DMS53 treated with DMSO at 0.1 percent for 48 hours (cell line): ENCODE measurements around the gene NR1H3.
"Not testable (repeated sequence)": the region's sequence is repeated elsewhere in the genome, so short reads cannot be mapped to it uniquely, and the experiment has no call there.

Experiments
- DNase-seq: peaks from one replicate; lab custom pipeline; 2025; ENCODE audit not compliant: unreplicated experiment; lab: John Stamatoyannopoulos, UW

NR1H3 gene

GRCh38 chr11:47302853-47303252 lies 45.1 kb downstream of the NR1H3 start:
- DNase-seq: no peak

DNA sequence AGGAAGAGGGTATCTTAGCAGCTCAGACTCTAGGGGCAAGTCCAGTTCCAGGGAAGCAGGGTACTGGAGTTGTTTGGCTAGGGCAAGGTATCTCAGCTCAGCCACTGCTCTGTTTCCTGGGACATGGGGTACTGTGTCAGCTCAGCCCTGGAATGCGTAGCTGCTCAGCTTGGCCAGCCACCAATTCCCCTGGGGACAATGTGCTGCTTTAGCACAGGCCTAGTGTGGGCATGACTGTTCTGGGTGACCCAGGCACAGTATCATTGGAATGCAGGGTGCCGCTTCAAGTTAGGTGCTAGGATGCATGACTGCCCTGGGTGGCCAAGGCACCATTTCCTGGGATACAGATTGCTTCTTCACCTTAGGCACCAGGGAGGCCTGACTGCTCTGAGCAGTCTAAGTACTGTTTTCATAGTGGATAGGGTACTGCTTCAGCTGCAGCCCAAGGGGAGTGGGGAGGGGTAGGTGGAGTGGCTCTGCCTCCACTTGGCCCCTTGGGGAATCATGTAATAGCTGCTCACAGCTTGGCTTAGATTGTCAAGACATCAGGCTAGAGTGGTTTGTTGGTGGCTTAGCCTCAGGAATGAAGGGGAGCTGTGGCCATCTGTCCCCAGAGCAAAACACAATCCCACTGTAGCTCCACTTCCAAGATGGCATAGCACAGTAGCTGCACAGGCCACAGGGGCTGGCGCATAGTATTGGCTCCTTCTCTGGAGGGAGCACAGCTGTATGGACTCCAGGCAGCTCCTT lies 48.1 kb downstream of the NR1H3 start:
- DNase-seq: no peak

DNA sequence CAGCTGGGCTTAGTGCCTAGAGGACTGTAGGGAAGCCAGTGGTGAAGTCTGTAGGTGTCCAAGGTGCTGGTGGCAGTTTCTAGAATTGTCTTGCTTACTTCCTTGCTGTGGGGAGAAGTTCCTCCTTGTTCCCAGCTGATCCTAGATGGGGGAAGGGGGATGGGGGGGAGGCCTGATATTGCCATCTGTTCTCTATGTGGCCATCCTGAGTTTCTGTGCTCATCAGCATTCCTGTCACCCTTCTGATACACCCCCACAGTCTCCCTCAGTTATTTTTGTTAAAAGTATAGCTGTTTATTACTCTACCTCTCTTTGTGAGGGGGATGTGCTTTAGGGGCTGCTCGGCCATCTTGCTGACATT lies 48.7 kb downstream of the NR1H3 start:
- no peak for DNase-seq

- no peak for DNase-seq
Measured at GRCh38 chr11:47308050-47308823, 50.4 kb downstream of the NR1H3 start.

GRCh38 chr11:47314992-47315391 lies 57.2 kb downstream of the NR1H3 start:
- DNase-seq: no peak

DNA sequence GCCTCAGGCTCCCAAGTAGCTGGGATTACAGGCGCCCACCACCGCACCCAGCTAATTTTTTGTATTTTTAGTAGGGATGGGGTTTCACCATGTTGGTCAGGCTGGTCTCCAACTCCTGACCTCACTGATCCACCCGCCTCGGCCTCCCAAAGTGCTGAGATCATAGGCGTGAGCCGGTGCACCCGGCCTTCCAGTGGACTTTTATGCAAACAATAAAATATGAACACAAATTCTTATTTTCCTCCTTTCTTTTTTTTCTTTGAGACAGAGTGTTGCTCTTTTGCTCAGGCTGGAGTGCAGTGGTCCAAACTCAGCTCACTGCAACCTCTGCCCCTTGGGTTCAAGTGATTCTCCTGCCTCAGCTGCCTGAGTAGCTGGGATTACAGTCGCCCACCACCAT lies 58.7 kb downstream of the NR1H3 start:
- DNase-seq: not testable (repeated sequence)

- no peak for DNase-seq
Measured at GRCh38 chr11:47317064-47317828, 59.5 kb downstream of the NR1H3 start.

DNA sequence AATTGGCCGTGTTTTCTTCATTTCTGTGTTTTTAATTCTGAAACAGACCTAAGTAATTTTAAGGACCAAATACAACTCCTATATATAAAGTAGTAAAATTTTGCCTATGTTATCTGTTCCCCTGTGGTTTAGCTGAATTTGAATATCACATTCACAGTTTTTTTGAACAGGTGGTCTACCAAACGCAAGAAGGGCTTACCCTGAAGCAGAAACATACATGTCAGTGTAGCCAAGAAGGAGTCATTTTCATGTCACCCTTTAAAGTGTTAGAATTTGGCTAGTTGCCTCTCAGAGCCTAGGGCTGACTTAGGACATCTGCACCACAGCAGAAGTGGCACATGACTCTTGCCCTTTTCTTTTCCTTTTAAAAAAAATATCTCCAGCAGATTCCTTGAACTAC lies 60.4 kb downstream of the NR1H3 start:
- no peak for DNase-seq
